ENCODE data around the gene EIF3I. TPM values are rescaled to one million over a fixed set of nuclear protein-coding genes. Genes with fewer than 3 reads are reported as not detected.
A peak's percentile ranks its signal among the peaks of the same experiment; 100 is the strongest.

EIF3I gene
- polyA plus RNA-seq, 1 of the 3 experiments (the other 2 are of a cell fraction): 479 TPM

DNA sequence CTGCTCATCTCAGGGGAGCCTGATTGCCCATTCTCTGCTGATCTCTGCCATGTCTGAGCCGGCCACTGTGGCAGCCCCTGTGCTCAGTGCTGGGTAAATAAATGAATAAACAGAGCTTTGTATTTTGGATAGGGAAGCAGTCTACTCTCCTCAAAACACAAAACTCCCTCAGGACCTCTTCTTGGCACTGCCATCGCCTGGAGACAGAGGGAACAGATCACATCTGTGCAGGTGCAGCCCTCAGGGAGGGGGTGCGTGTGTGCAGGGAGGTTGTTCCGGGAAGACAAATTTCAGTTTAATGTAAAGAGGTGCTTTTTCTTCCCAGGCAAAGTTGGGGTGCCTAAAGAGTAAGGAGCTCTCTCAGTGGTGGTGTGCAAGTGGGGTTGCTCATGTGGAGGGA is 17.1 kb downstream of the EIF3I start:
- H3K27ac ChIP-seq (ENCODE audit: low read depth in 2 of 2, low read length in 1 of 2): no peak overlapping the region
- no peak for DNase-seq
- H2AFZ ChIP-seq (ENCODE audit: low read depth): no peak overlapping the region
- H4K20me1 ChIP-seq (ENCODE audit: insufficient read depth): no peaks in the 10 kb centered on the region
- H3K9me2 ChIP-seq: no peaks in the 10 kb centered on the region
- H3K36me3 ChIP-seq (replicated peaks in 1 of 2; ENCODE audit: control insufficient read depth in 1 of 2, insufficient read depth in 2 of 2, low read length in 1 of 2): no peaks in the 10 kb centered on the region
- H3K4me3 ChIP-seq (ENCODE audit: low read depth in 2 of 2, low read length in 1 of 2): no peak overlapping the region
- peaks cover 33% of the 10 kb centered on the region for H3F3A ChIP-seq (replicated peaks; ENCODE audit: insufficient read depth)
- peaks cover 12 to 13% of the 10 kb centered on the region in 2 experiments; a peak in 2 of 4 replicates for H3K4me1 ChIP-seq (ENCODE audit: control insufficient read depth in 1 of 2, insufficient read depth in 2 of 2, low read depth in 1 of 2, low read length in 1 of 2)
- 90% methylated on average over 4 of the region's 4 CpGs for WGBS (ENCODE audit: low lambda C conversion rate)
- ChIA-PET CTCF (interaction anchor here (1.4 to 3.7 kb wide), 7 partner anchors 9 to 53 kb away, joined by 4 to 24 read pairs (median 10); partner anchors contain the start of genes EIF3I, FAM167B, HDAC1 and TMEM234), POLR2A (interaction anchor here (0.6 to 1.5 kb wide), 2 partner anchors 10 to 37 kb away, joined by 3 to 5 read pairs; no protein-coding TSS in a partner anchor)
- H3K9me3 ChIP-seq: no peaks in the 10 kb centered on the region
- H3K9ac ChIP-seq: no peak overlapping the region
- H3K79me2 ChIP-seq (ENCODE audit: insufficient read depth): no peaks in the 10 kb centered on the region
- no peak overlapping the region for H3K4me2 ChIP-seq
- TF ChIP-seq USF2 (IDR thresholded peaks at IDR 0.05; ENCODE audit: borderline replicate concordance, low read depth, low read length): no peak
- no peak for TF ChIP-seq SMC3 (IDR thresholded peaks at IDR 0.05; ENCODE audit: low read depth, low read length)
- TF ChIP-seq, protein P1, sequence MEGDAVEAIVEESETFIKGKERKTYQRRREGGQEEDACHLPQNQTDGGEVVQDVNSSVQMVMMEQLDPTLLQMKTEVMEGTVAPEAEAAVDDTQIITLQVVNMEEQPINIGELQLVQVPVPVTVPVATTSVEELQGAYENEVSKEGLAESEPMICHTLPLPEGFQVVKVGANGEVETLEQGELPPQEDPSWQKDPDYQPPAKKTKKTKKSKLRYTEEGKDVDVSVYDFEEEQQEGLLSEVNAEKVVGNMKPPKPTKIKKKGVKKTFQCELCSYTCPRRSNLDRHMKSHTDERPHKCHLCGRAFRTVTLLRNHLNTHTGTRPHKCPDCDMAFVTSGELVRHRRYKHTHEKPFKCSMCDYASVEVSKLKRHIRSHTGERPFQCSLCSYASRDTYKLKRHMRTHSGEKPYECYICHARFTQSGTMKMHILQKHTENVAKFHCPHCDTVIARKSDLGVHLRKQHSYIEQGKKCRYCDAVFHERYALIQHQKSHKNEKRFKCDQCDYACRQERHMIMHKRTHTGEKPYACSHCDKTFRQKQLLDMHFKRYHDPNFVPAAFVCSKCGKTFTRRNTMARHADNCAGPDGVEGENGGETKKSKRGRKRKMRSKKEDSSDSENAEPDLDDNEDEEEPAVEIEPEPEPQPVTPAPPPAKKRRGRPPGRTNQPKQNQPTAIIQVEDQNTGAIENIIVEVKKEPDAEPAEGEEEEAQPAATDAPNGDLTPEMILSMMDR (IDR thresholded peaks at IDR 0.05): no peak
- no peak for TF ChIP-seq RFX5 (IDR thresholded peaks at IDR 0.05; ENCODE audit: low read length)
- TF ChIP-seq ELF1 (IDR thresholded peaks at IDR 0.05): no peak
- TF ChIP-seq PBX3 (IDR thresholded peaks at IDR 0.05): no peak
- TF ChIP-seq, protein P2, sequence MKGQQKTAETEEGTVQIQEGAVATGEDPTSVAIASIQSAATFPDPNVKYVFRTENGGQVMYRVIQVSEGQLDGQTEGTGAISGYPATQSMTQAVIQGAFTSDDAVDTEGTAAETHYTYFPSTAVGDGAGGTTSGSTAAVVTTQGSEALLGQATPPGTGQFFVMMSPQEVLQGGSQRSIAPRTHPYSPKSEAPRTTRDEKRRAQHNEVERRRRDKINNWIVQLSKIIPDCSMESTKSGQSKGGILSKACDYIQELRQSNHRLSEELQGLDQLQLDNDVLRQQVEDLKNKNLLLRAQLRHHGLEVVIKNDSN (IDR thresholded peaks at IDR 0.05; ENCODE audit: borderline replicate concordance, low read depth): no peak
- no peak for TF ChIP-seq NRF1 (IDR thresholded peaks at IDR 0.05; ENCODE audit: low read depth, low read length)
- no peak for TF ChIP-seq TAF1 (IDR thresholded peaks at IDR 0.05; ENCODE audit: borderline replicate concordance, low read depth, low read length)
- no peak for TF ChIP-seq RCOR1 (IDR thresholded peaks at IDR 0.05; ENCODE audit: low read length)
- TF ChIP-seq POLR2AphosphoS5 (IDR thresholded peaks at IDR 0.05; ENCODE audit: low read depth, low read length): no peak
- no peak for TF ChIP-seq EP300 (IDR thresholded peaks at IDR 0.05; ENCODE audit: borderline replicate concordance in 1 of 2, low read depth in 1 of 2, low read length in 1 of 2)
- no peaks in the 10 kb centered on the region for H3K27me3 ChIP-seq (ENCODE audit: insufficient read depth)

DNA sequence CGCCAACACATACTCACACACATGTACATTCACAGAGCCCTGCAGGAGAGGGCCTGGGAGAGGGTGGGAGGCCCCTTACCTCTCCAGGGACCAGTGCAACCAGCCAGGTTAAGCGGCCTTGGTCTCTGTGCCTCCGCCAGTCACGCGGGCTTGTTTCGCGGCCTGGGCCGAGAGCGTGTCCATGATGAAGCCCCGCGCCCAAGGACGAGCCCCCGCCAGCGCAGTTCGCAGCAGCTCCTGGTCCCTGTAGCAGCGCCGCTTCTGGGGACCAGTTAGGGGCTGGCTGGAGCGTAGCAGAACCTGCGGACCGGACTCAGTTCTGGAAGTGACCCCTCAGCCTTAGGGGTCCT is 17.6 kb downstream of the EIF3I start:
- H2AFZ ChIP-seq (ENCODE audit: low read depth): no peak overlapping the region
- H3K9me2 ChIP-seq: no peaks in the 10 kb centered on the region
- no peaks in the 10 kb centered on the region for H3K9me3 ChIP-seq
- H3F3A ChIP-seq (replicated peaks; ENCODE audit: insufficient read depth): peaks cover 33% of the 10 kb centered on the region
- H3K79me2 ChIP-seq (ENCODE audit: insufficient read depth): no peaks in the 10 kb centered on the region
- WGBS (ENCODE audit: low lambda C conversion rate): 99% methylated on average over 10 of the region's 20 CpGs
- H3K36me3 ChIP-seq (replicated peaks in 1 of 2; ENCODE audit: control insufficient read depth in 1 of 2, insufficient read depth in 2 of 2, low read length in 1 of 2): no peaks in the 10 kb centered on the region
- ChIA-PET POLR2A (interaction anchor here (0.6 to 2.1 kb wide), 5 partner anchors 11 to 96 kb away, joined by 4 to 14 read pairs (median 5); partner anchors contain the start of gene MARCKSL1), CTCF (interaction anchor here (1.0 to 3.7 kb wide), 9 partner anchors 8 to 97 kb away, joined by 3 to 24 read pairs (median 5); partner anchors contain the start of genes EIF3I, FAM167B, HDAC1 and MARCKSL1)
- H3K27me3 ChIP-seq (ENCODE audit: insufficient read depth): no peaks in the 10 kb centered on the region
- H4K20me1 ChIP-seq (ENCODE audit: insufficient read depth): no peaks in the 10 kb centered on the region
- H3K4me2 ChIP-seq: 0 out of 2 replicates have a peak overlapping the region, but pooled peaks have one; percentile 83
- H3K9ac ChIP-seq: no peak overlapping the region
- H3K27ac ChIP-seq (ENCODE audit: low read depth in 2 of 2, low read length in 1 of 2): no peak overlapping the region
- H3K4me1 ChIP-seq (ENCODE audit: control insufficient read depth in 1 of 2, insufficient read depth in 2 of 2, low read depth in 1 of 2, low read length in 1 of 2): peaks cover 12 to 13% of the 10 kb centered on the region in 2 experiments; a peak in 2 of 4 replicates
- DNase-seq: no peak
- H3K4me3 ChIP-seq (ENCODE audit: low read depth in 2 of 2, low read length in 1 of 2): peak overlapping the region in 1 of 2 experiments; percentile 51; a peak in 2 of 4 replicates
- no peak for TF ChIP-seq RAD21 (IDR thresholded peaks at IDR 0.05; ENCODE audit: low read length)

Data from SK-N-SH (cell line).